Measurements from ENCODE around the gene C1QL1. TPM values are rescaled to one million over a fixed set of nuclear protein-coding genes. Genes with fewer than 3 reads are reported as not detected.

Gene C1QL1
- total and polyA plus RNA-seq, 2 of the 13 experiments (the other 11 are each of a cell fraction or from before 2014, with no cell fraction given) = 0.11 TPM

DNA sequence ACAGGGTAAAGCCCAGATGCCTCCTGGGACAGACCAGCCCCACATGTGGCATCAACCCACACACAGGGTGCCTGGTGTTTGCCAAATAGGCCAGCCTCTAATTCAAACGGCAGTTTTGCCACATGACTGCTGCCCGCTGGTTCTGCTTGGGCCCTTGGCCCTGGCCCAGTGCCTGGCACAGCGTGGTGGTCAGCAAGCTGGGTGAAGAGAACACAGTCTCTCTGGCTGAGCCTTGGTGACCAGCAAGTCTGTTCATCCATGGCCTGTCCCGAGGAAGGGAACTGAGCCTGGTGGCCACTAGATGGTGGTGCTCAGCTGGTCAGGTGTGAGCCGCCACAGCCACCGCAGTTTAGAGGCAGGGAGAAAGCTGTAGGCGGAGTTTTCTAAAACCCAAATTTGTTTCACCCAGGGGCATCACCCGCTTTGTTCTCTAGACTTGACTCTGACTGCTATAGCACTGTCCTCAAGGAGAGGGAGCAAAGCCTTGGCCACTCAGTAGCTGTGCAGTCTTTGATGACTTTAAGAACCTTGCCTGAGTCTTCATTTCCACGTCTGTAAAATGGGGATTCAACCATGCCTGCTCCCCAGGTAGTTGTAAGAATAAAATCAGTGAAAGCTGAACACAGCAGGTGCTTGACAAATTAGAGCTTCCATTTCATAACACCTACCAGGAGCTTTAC lies 48.1 kb downstream of the C1QL1 start (continued):
- TF ChIP-seq, protein P1, sequence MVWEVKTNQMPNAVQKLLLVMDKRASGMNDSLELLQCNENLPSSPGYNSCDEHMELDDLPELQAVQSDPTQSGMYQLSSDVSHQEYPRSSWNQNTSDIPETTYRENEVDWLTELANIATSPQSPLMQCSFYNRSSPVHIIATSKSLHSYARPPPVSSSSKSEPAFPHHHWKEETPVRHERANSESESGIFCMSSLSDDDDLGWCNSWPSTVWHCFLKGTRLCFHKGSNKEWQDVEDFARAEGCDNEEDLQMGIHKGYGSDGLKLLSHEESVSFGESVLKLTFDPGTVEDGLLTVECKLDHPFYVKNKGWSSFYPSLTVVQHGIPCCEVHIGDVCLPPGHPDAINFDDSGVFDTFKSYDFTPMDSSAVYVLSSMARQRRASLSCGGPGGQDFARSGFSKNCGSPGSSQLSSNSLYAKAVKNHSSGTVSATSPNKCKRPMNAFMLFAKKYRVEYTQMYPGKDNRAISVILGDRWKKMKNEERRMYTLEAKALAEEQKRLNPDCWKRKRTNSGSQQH (CRISPR knock-in tag; IDR thresholded peaks at IDR 0.05; ENCODE audit: low read depth) = no peak
- no peak for TF ChIP-seq ZNF546 (CRISPR knock-in tag; conservative IDR thresholded peaks at IDR 0.05)
- no peak for TF ChIP-seq NR1H2 (CRISPR knock-in tag; IDR thresholded peaks at IDR 0.05; ENCODE audit: borderline replicate concordance, low read depth)
- TF ChIP-seq, protein P2, sequence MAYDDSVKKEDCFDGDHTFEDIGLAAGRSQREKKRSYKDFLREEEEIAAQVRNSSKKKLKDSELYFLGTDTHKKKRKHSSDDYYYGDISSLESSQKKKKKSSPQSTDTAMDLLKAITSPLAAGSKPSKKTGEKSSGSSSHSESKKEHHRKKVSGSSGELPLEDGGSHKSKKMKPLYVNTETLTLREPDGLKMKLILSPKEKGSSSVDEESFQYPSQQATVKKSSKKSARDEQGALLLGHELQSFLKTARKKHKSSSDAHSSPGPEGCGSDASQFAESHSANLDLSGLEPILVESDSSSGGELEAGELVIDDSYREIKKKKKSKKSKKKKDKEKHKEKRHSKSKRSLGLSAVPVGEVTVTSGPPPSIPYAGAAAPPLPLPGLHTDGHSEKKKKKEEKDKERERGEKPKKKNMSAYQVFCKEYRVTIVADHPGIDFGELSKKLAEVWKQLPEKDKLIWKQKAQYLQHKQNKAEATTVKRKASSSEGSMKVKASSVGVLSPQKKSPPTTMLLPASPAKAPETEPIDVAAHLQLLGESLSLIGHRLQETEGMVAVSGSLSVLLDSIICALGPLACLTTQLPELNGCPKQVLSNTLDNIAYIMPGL (CRISPR knock-in tag; IDR thresholded peaks at IDR 0.05; ENCODE audit: borderline replicate concordance in 1 of 2, low read depth in 1 of 2) = peak; percentile 49 to 71; a peak in 2 of 4 replicates
- TF ChIP-seq ZNF567 (CRISPR knock-in tag; IDR thresholded peaks at IDR 0.05; ENCODE audit: borderline replicate concordance) = no peak
- TF ChIP-seq, protein P3, sequence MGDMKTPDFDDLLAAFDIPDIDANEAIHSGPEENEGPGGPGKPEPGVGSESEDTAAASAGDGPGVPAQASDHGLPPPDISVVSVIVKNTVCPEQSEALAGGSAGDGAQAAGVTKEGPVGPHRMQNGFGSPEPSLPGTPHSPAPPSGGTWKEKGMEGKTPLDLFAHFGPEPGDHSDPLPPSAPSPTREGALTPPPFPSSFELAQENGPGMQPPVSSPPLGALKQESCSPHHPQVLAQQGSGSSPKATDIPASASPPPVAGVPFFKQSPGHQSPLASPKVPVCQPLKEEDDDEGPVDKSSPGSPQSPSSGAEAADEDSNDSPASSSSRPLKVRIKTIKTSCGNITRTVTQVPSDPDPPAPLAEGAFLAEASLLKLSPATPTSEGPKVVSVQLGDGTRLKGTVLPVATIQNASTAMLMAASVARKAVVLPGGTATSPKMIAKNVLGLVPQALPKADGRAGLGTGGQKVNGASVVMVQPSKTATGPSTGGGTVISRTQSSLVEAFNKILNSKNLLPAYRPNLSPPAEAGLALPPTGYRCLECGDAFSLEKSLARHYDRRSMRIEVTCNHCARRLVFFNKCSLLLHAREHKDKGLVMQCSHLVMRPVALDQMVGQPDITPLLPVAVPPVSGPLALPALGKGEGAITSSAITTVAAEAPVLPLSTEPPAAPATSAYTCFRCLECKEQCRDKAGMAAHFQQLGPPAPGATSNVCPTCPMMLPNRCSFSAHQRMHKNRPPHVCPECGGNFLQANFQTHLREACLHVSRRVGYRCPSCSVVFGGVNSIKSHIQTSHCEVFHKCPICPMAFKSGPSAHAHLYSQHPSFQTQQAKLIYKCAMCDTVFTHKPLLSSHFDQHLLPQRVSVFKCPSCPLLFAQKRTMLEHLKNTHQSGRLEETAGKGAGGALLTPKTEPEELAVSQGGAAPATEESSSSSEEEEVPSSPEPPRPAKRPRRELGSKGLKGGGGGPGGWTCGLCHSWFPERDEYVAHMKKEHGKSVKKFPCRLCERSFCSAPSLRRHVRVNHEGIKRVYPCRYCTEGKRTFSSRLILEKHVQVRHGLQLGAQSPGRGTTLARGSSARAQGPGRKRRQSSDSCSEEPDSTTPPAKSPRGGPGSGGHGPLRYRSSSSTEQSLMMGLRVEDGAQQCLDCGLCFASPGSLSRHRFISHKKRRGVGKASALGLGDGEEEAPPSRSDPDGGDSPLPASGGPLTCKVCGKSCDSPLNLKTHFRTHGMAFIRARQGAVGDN (CRISPR knock-in tag; IDR thresholded peaks at IDR 0.05) = peak; percentile 49
- TF ChIP-seq GATAD1 (CRISPR knock-in tag; IDR thresholded peaks at IDR 0.05) = 0 out of 2 replicates have a peak, but pooled peaks have one; percentile 42
- TF ChIP-seq RXRA (CRISPR knock-in tag; IDR thresholded peaks at IDR 0.05) = peak; percentile 22
- TF ChIP-seq CBX5 (CRISPR knock-in tag; IDR thresholded peaks at IDR 0.05; ENCODE audit: borderline replicate concordance) = 0 out of 2 replicates have a peak, but pooled peaks have one; percentile 54
- TF ChIP-seq MYNN (CRISPR knock-in tag; IDR thresholded peaks at IDR 0.05; ENCODE audit: low read depth) = 0 out of 2 replicates have a peak, but pooled peaks have one; percentile 71
- TF ChIP-seq ZNF883 (CRISPR knock-in tag; IDR thresholded peaks at IDR 0.05; ENCODE audit: not compliant biosample characterization) = peak; percentile 20
- TF ChIP-seq ZNF572 (CRISPR knock-in tag; IDR thresholded peaks at IDR 0.05) = peak; percentile 32; the same call in 1 of the 2 replicates
- TF ChIP-seq, protein P4, sequence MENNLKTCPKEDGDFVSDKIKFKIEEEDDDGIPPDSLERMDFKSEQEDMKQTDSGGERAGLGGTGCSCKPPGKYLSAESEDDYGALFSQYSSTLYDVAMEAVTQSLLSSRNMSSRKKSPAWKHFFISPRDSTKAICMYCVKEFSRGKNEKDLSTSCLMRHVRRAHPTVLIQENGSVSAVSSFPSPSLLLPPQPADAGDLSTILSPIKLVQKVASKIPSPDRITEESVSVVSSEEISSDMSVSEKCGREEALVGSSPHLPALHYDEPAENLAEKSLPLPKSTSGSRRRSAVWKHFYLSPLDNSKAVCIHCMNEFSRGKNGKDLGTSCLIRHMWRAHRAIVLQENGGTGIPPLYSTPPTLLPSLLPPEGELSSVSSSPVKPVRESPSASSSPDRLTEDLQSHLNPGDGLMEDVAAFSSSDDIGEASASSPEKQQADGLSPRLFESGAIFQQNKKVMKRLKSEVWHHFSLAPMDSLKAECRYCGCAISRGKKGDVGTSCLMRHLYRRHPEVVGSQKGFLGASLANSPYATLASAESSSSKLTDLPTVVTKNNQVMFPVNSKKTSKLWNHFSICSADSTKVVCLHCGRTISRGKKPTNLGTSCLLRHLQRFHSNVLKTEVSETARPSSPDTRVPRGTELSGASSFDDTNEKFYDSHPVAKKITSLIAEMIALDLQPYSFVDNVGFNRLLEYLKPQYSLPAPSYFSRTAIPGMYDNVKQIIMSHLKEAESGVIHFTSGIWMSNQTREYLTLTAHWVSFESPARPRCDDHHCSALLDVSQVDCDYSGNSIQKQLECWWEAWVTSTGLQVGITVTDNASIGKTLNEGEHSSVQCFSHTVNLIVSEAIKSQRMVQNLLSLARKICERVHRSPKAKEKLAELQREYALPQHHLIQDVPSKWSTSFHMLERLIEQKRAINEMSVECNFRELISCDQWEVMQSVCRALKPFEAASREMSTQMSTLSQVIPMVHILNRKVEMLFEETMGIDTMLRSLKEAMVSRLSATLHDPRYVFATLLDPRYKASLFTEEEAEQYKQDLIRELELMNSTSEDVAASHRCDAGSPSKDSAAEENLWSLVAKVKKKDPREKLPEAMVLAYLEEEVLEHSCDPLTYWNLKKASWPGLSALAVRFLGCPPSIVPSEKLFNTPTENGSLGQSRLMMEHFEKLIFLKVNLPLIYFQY (CRISPR knock-in tag; IDR thresholded peaks at IDR 0.05; ENCODE audit: borderline replicate concordance) = 0 out of 2 replicates have a peak, but pooled peaks have one; percentile 21
- TF ChIP-seq NFYB (CRISPR knock-in tag; IDR thresholded peaks at IDR 0.05) = no peak
- TF ChIP-seq, protein P5, sequence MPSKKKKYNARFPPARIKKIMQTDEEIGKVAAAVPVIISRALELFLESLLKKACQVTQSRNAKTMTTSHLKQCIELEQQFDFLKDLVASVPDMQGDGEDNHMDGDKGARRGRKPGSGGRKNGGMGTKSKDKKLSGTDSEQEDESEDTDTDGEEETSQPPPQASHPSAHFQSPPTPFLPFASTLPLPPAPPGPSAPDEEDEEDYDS (CRISPR knock-in tag; IDR thresholded peaks at IDR 0.05) = 0 out of 2 replicates have a peak, but pooled peaks have one; percentile 19
- peak; percentile 73; the same call in 1 of the 2 replicates for TF ChIP-seq ZNF225 (CRISPR knock-in tag; IDR thresholded peaks at IDR 0.05)

Data from HepG2 (cell line).